SK-N-SH treated with all-trans-retinoic acid at 6 μM for 48 hours (cell line): ENCODE measurements around the gene STUM.

ENCODE experiments used
- ATAC-seq: fragments of 200-7000 bp; cut with Tn5 transposase; 3 replicates; pipeline ENCODE4 v1.9.1; 2020; ENCODE audit warnings: mild to moderate bottlenecking, moderate library complexity
- ARNTL ChIP-seq: fragments of 450-650 bp; formaldehyde crosslinking; IDR thresholded peaks from 2 replicates; pipeline ENCODE4 v1.5.0; 2020; ENCODE audit warnings: low read depth, mild to moderate bottlenecking, moderate library complexity, borderline replicate concordance
- CREB5 ChIP-seq: fragments of 250-450 bp; sonication (Bioruptor Pico); IDR thresholded peaks from 2 replicates; pipeline ENCODE4 v1.5.1; 2020; ENCODE audit warnings: low read depth, mild to moderate bottlenecking, moderate library complexity
- CSDC2 ChIP-seq: fragments of 250-450 bp; sonication (Bioruptor Pico); IDR thresholded peaks from 2 replicates; pipeline ENCODE4 v1.5.0; 2020; ENCODE audit warnings: mild to moderate bottlenecking, moderate library complexity
- CSRNP3 ChIP-seq: fragments of 250-450 bp; sonication (Bioruptor Pico); IDR thresholded peaks from 2 replicates; pipeline ENCODE4 v1.5.1; 2021; ENCODE audit warnings: mild to moderate bottlenecking, moderate library complexity
- GLIS3 ChIP-seq: fragments of 250-450 bp; sonication (Bioruptor Pico); IDR thresholded peaks from 2 replicates; pipeline ENCODE4 v1.5.0; 2020; ENCODE audit warnings: mild to moderate bottlenecking, moderate library complexity
- ISL1 ChIP-seq: fragments of 250-450 bp; sonication (Bioruptor Pico); IDR thresholded peaks from 2 replicates; pipeline ENCODE4 v2.1.2; 2022; ENCODE audit warnings: mild to moderate bottlenecking, moderate library complexity
- PATZ1 ChIP-seq: fragments of 250-450 bp; sonication (Bioruptor Pico); IDR thresholded peaks from 2 replicates; pipeline ENCODE4 v1.8.0; 2020; ENCODE audit warnings: mild to moderate bottlenecking, moderate library complexity, borderline replicate concordance
- POU6F1 ChIP-seq: fragments of 250-450 bp; sonication (Bioruptor Pico); IDR thresholded peaks from 2 replicates; pipeline ENCODE4 v1.8.0; 2021; ENCODE audit warnings: low read depth, mild to moderate bottlenecking, moderate library complexity, borderline replicate concordance
- PPARA ChIP-seq: fragments of 250-450 bp; sonication (Bioruptor Pico); IDR thresholded peaks from 2 replicates; pipeline ENCODE4 v1.5.0; 2020; ENCODE audit warnings: mild to moderate bottlenecking, borderline replicate concordance
- RARB ChIP-seq: fragments of 250-450 bp; sonication (Bioruptor Pico); IDR thresholded peaks from 2 replicates; pipeline ENCODE4 v1.8.0; 2021; ENCODE audit warnings: mild to moderate bottlenecking, moderate library complexity
- SNAI2 ChIP-seq: fragments of 250-450 bp; sonication (Bioruptor Pico); IDR thresholded peaks from 2 replicates; pipeline ENCODE4 v1.5.0; 2020; ENCODE audit warnings: mild to moderate bottlenecking, moderate library complexity
- TCF4 ChIP-seq: fragments of 250-450 bp; sonication (Bioruptor Pico); IDR thresholded peaks from 2 replicates; pipeline ENCODE4 v1.8.0; 2021; ENCODE audit warnings: mild to moderate bottlenecking, moderate library complexity, borderline replicate concordance
- TOX ChIP-seq: fragments of 250-450 bp; sonication (Bioruptor Pico); IDR thresholded peaks from 2 replicates; pipeline ENCODE4 v1.8.0; 2021; ENCODE audit warnings: mild to moderate bottlenecking, moderate library complexity, borderline replicate concordance
- TSHZ2 ChIP-seq: fragments of 250-450 bp; sonication (Bioruptor Pico); IDR thresholded peaks from 2 replicates; pipeline ENCODE4 v1.5.0; 2020; ENCODE audit warnings: mild to moderate bottlenecking, moderate library complexity
- ZC3H10 ChIP-seq: fragments of 250-450 bp; sonication (Bioruptor Pico); IDR thresholded peaks from 2 replicates; pipeline ENCODE4 v1.5.1; 2021; ENCODE audit warnings: mild to moderate bottlenecking, moderate library complexity
- ZFP3 ChIP-seq: fragments of 250-450 bp; sonication (Bioruptor Pico); IDR thresholded peaks from 2 replicates; pipeline ENCODE4 v1.5.0; 2020; ENCODE audit warnings: mild to moderate bottlenecking, moderate library complexity
- ZFP30 ChIP-seq: fragments of 450-650 bp; formaldehyde crosslinking; IDR thresholded peaks from 2 replicates; pipeline ENCODE4 v1.5.0; 2022; ENCODE audit warnings: mild to moderate bottlenecking, moderate library complexity
- ZNF565 ChIP-seq: fragments of 450-650 bp; formaldehyde crosslinking; conservative IDR thresholded peaks from 2 replicates; pipeline ENCODE4 v1.5.0; 2020; ENCODE audit warnings: low read depth, mild to moderate bottlenecking, moderate library complexity
- ZNF8 ChIP-seq: fragments of 450-650 bp; formaldehyde crosslinking; IDR thresholded peaks from 2 replicates; pipeline ENCODE4 v1.5.0; 2020; ENCODE audit warnings: mild to moderate bottlenecking, moderate library complexity

Gene STUM

GRCh38 chr1:226560243-226560642 lies 11.7 kb downstream of the STUM start:
- no peak for ATAC-seq
- TF ChIP-seq ZC3H10 (CRISPR knock-in tag) (no peak), PATZ1 (CRISPR knock-in tag) (no peak), ZFP30 (no peak), CREB5 (CRISPR knock-in tag) (no peak), ZFP3 (CRISPR knock-in tag) (no peak), TOX (CRISPR knock-in tag) (no peak), RARB (CRISPR knock-in tag) (no peak), TCF4 (CRISPR knock-in tag) (no peak), CSDC2 (no peak), POU6F1 (CRISPR knock-in tag) (no peak), PPARA (CRISPR knock-in tag) (no peak), GLIS3 (CRISPR knock-in tag) (no peak), ZNF565 (no peak)

- no peak for TF ChIP-seq ZC3H10 (CRISPR knock-in tag)
- TF ChIP-seq ISL1 (CRISPR knock-in tag): no peak
- no peak for TF ChIP-seq PATZ1 (CRISPR knock-in tag)
- no peak for TF ChIP-seq SNAI2 (CRISPR knock-in tag)
- no peak for TF ChIP-seq ARNTL
- TF ChIP-seq ZNF565: no peak
- TF ChIP-seq RARB (CRISPR knock-in tag): no peak
- no peak for TF ChIP-seq ZNF8
- no peak for TF ChIP-seq TSHZ2 (CRISPR knock-in tag)
- TF ChIP-seq CREB5 (CRISPR knock-in tag): no peak
- no peak for TF ChIP-seq CSRNP3 (CRISPR knock-in tag)
- no peak for ATAC-seq
These were observed 14.4 kb downstream of the STUM start for GRCh38 chr1:226562989-226563388.
